ENCODE results near the gene TESMIN. TPM values are rescaled to one million over a fixed set of nuclear protein-coding genes. Genes with fewer than 3 reads are reported as not detected.

TESMIN gene
- polyA plus RNA-seq, 1 experiment, result 0.79 TPM

DNA sequence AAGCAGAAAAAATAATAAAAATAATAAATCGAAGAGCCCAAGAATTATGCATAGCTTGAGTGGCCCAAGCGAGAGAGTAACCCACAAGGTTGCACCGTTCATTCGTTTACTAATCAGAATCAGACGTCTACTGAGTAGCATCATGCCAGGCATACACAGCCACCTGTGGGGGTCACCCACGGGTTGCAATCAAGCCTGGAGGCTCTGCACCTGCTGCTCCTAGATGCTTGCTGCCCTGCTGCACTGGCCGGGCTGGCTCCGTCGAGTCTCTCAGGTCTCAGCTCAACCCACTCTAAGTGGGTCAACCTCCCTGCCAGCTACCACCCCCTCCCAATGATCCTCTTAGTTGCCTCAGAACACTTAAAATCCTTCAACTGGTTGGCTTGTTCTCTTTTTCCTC, 2.0 kb upstream of the TESMIN start:
- H3K27me3 ChIP-seq (ENCODE audit: control insufficient read depth, insufficient read depth, low read length), result no peaks in the 10 kb centered on the region
- POLR2A ChIA-PET, result no interaction called here
- no peak for TF ChIP-seq CTCF (IDR thresholded peaks at IDR 0.05; ENCODE audit: low read depth, low read length)
- no peak overlapping the region for H3K4me3 ChIP-seq (ENCODE audit: low read depth, low read length)
- no peaks in the 10 kb centered on the region for H3K9me3 ChIP-seq (ENCODE audit: control insufficient read depth, insufficient read depth, low read length)
- H3K27ac ChIP-seq (ENCODE audit: low read depth, low read length), result no peak overlapping the region
- no peak for DNase-seq (ENCODE audit: low read depth, low spot score)
- CTCF ChIA-PET, result no interaction called here

GRCh38 chr11:68751004-68751325, 355 bp downstream of the TESMIN start:
- POLR2A ChIA-PET, result no interaction called here
- no peaks in the 10 kb centered on the region for H3K9me3 ChIP-seq (ENCODE audit: control insufficient read depth, insufficient read depth, low read length)
- DNase-seq (ENCODE audit: low read depth, low spot score), result no peak
- H3K27ac ChIP-seq (ENCODE audit: low read depth, low read length), result no peak overlapping the region
- no peak for TF ChIP-seq CTCF (IDR thresholded peaks at IDR 0.05; ENCODE audit: low read depth, low read length)
- CTCF ChIA-PET, result interaction anchor here (0.6 kb wide), 1 partner anchor 49 kb away, joined by 6 read pairs; no protein-coding TSS in a partner anchor
- H3K4me3 ChIP-seq (ENCODE audit: low read depth, low read length), result peak overlapping the region; percentile 52
- no peaks in the 10 kb centered on the region for H3K27me3 ChIP-seq (ENCODE audit: control insufficient read depth, insufficient read depth, low read length)

DNA sequence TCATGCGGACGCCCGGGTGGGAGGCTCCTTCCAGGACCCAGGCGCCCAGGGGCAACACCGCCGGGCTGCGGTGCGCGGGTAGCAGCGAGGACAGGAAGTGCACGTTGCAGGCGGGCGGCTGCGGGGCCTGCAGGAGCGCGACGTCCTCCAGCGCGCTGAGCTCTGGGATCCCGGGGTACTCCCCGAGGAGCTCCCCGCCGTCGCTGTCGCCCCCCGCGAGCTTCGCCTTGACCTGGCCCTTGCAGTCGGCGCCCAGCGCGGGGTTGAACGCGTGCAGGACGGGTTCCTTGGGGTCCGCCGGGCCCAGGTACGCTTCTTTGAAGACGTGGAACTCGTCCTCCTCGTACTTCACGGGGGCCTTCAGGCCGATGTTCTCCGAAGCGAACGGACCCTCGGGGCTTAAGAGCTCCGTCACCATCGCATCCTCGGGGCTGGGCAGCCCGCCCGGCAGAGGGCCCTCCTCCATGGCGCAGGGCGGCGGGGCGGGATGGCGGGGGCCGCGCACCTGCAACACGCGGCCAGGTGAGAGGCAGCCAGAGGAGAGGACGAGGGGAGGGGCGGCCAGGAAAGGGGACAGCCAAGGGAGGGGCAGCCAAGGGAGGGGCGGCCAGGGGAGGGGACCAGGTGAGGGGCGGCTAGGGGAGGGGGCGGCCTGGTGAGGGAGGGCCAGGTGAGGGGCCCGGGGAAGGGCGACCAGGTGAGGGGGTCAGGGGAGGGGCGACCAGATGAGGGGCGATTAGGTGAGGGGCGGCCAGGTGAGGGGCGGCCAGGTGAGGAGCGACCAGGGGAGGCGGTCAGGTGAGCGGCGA, 921 bp downstream of the TESMIN start:
- H3K27me3 ChIP-seq (ENCODE audit: control insufficient read depth, insufficient read depth, low read length), result no peaks in the 10 kb centered on the region
- TF ChIP-seq CTCF (IDR thresholded peaks at IDR 0.05; ENCODE audit: low read depth, low read length), result no peak
- no peak for DNase-seq (ENCODE audit: low read depth, low spot score)
- H3K4me3 ChIP-seq (ENCODE audit: low read depth, low read length), result no peak overlapping the region
- POLR2A ChIA-PET, result no interaction called here
- CTCF ChIA-PET, result no interaction called here
- H3K9me3 ChIP-seq (ENCODE audit: control insufficient read depth, insufficient read depth, low read length), result no peaks in the 10 kb centered on the region
- no peak overlapping the region for H3K27ac ChIP-seq (ENCODE audit: low read depth, low read length)

- no peak for TF ChIP-seq CTCF (IDR thresholded peaks at IDR 0.05; ENCODE audit: low read depth, low read length)
- POLR2A ChIA-PET, result interaction anchor here (0.7 kb wide), 1 partner anchor 37 kb away, joined by 3 read pairs; no protein-coding TSS in a partner anchor
- no peak overlapping the region for H3K4me3 ChIP-seq (ENCODE audit: low read depth, low read length)
- no peaks in the 10 kb centered on the region for H3K9me3 ChIP-seq (ENCODE audit: control insufficient read depth, insufficient read depth, low read length)
- H3K27ac ChIP-seq (ENCODE audit: low read depth, low read length), result no peak overlapping the region
- CTCF ChIA-PET, result interaction anchor here (0.6 to 0.7 kb wide), 2 partner anchors 106 to 161 kb away, joined by 3 read pairs; no protein-coding TSS in a partner anchor
- H3K27me3 ChIP-seq (ENCODE audit: control insufficient read depth, insufficient read depth, low read length), result no peaks in the 10 kb centered on the region
- no peak for DNase-seq (ENCODE audit: low read depth, low spot score)
Observed at GRCh38 chr11:68749229-68750123, 1.8 kb downstream of the TESMIN start.

DNA sequence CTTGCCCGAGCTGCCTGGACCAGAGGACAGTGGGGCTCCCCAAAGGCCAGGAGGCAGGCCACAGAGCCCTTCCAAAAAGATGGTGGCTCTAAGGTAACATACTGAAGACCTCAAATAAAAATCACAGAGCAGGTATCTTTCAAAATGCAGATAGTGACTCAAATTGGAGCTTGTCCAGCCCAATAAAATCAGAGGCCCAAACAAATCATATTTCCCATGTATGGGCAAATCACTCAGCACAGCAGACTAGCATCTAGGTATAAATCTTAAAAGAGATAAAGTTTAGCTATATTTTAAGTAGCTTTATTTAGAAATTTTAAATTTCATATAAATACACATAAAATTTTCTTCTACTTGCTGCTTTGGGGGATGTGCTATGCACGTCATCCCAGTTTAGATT, 3.3 kb downstream of the TESMIN start:
- Histone ChIP-seq H3K27me3 (ENCODE audit: control insufficient read depth, insufficient read depth, low read length) (no peaks in the 10 kb centered on the region), H3K27ac (ENCODE audit: low read depth, low read length) (no peak overlapping the region), H3K4me3 (ENCODE audit: low read depth, low read length) (no peak overlapping the region), H3K9me3 (ENCODE audit: control insufficient read depth, insufficient read depth, low read length) (no peaks in the 10 kb centered on the region)
- POLR2A ChIA-PET, result no interaction called here
- DNase-seq (ENCODE audit: low read depth, low spot score), result no peak
- CTCF ChIA-PET, result no interaction called here
- TF ChIP-seq CTCF (IDR thresholded peaks at IDR 0.05; ENCODE audit: low read depth, low read length), result no peak
